Spleen (tissue), 7 donors: ENCODE measurements around the gene TBC1D3B.

ENCODE experiments used
- POLR2A ChIP-seq, 3 donors: fragments of 450-650 bp; IDR thresholded peaks; one replicate each; pipeline ENCODE4 v1.5.1; 2017; ENCODE audit warnings: antibody characterized with exemption in 3 of 3, mild to moderate bottlenecking in 1 of 3
- POLR2AphosphoS5 ChIP-seq, 3 donors: sonication (generic); formaldehyde crosslinking; IDR thresholded peaks; one replicate each; pipeline ENCODE4 v1.5.1; 2017; ENCODE audit warnings: antibody characterized with exemption in 3 of 3
- TF ChIP-seq, protein P1 (sequence below), 11 experiments: fragments of 200-600 bp in 7 of 11; fragments of 450-650 bp in 4 of 11; sonication (generic) in 4 of 11; IDR thresholded peaks in 8 of 11; conservative IDR thresholded peaks in 3 of 11; 1 replicate in 7 of 11; 2 replicates in 4 of 11; pipeline versions ENCODE4 v1.4.0 to v1.8.0; 2016 to 2021; ENCODE audit warnings: antibody characterized with exemption in 11 of 11, inconsistent platforms in 4 of 11, mild to moderate bottlenecking in 1 of 11
- donor health status: DM: no; HTN: no; CAD: no; lungs with moderate emphysema.
- donor health status: DM: no; HTN: no; CAD: no.
- donor health status: DM: no; HTN: no; CAD: no.

DNA sequence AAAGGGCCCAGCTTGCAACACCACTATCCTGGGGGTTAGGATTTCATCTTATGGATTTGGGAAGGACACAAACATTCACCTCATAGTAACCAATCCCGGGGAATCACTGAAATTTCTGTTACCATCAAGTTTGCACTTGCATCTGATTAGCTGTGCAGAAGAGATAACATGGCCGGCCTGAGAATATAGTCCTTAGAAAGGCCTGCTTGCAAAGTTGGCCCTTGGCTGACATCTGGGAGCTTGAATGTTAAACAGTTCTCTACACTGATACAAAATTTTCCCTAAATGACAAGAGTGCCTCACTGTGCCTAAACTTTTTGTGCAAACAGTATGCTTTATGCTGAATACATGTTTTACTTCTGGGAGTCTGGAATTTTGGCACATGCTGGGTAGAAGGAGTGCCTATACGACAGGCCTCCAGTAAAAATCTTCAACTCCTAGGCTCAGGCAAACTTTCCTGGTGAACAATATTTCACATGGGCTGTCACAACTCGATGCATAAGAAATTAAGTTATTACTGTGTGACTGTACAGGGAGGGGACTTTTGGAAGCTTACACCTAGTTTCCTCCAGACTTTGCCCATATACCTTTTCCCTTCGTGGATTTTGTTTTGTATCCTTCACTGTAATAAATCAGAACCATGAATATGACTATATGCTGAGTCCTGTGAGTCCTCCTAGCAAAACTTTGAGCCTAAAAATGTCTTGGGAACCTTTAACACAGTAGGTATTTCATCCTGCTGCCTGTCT lies 31.3 kb downstream of the TBC1D3B start:
- TF ChIP-seq, protein P1, sequence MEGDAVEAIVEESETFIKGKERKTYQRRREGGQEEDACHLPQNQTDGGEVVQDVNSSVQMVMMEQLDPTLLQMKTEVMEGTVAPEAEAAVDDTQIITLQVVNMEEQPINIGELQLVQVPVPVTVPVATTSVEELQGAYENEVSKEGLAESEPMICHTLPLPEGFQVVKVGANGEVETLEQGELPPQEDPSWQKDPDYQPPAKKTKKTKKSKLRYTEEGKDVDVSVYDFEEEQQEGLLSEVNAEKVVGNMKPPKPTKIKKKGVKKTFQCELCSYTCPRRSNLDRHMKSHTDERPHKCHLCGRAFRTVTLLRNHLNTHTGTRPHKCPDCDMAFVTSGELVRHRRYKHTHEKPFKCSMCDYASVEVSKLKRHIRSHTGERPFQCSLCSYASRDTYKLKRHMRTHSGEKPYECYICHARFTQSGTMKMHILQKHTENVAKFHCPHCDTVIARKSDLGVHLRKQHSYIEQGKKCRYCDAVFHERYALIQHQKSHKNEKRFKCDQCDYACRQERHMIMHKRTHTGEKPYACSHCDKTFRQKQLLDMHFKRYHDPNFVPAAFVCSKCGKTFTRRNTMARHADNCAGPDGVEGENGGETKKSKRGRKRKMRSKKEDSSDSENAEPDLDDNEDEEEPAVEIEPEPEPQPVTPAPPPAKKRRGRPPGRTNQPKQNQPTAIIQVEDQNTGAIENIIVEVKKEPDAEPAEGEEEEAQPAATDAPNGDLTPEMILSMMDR (IDR thresholded peaks at IDR 0.05 in 8 of 11, conservative IDR thresholded peaks at IDR 0.05 in 3 of 11): no peak
- TF ChIP-seq POLR2A (IDR thresholded peaks at IDR 0.05) (no peak), POLR2AphosphoS5 (IDR thresholded peaks at IDR 0.05) (no peak)
